NT2/D1 (cell line): ENCODE data around the gene ISCA1.

Experiments used
- DNase-seq: peaks from one replicate; pipeline ENCODE4 v3.0.0-alpha.2; 2011; ENCODE audit warnings: low read depth, low spot score
- H3K27me3 ChIP-seq: 2 replicates; pipeline ENCODE4 v1.6.0; 2011; ENCODE audit warnings: mild to moderate bottlenecking; ENCODE audit not compliant: insufficient read length, insufficient read depth
- H3K36me3 ChIP-seq: 2 replicates; pipeline ENCODE4 v1.6.1; 2011; ENCODE audit warnings: mild to moderate bottlenecking, low read length, mixed read lengths; ENCODE audit not compliant: insufficient read depth, insufficient read length
- H3K4me1 ChIP-seq: 2 replicates; pipeline ENCODE4 v1.5.1; 2011; ENCODE audit not compliant: insufficient read depth, insufficient read length
- H3K4me3 ChIP-seq: 2 replicates; pipeline ENCODE4 v1.5.1; 2011; ENCODE audit warnings: low read depth; ENCODE audit not compliant: insufficient read length
- H3K9ac ChIP-seq: 2 replicates; pipeline ENCODE4 v1.6.0; 2011; ENCODE audit warnings: low read depth; ENCODE audit not compliant: insufficient read length
- H3K9me3 ChIP-seq: 2 replicates; pipeline ENCODE4 v1.5.1; 2011; ENCODE audit warnings: mild to moderate bottlenecking, low read length; ENCODE audit not compliant: insufficient read depth
- SUZ12 ChIP-seq: IDR thresholded peaks from 2 replicates; pipeline ENCODE4 v1.6.1; 2011; ENCODE audit not compliant: insufficient read length, insufficient read depth; ENCODE audit errors: extremely low read depth
- YY1 ChIP-seq: IDR thresholded peaks from 2 replicates; pipeline ENCODE4 v1.6.1; 2011; ENCODE audit not compliant: insufficient read length, insufficient read depth
- ZNF274 ChIP-seq: IDR thresholded peaks from 2 replicates; pipeline ENCODE4 v1.6.1; 2011; ENCODE audit warnings: mild to moderate bottlenecking, low read depth, low read length

Gene ISCA1

DNA sequence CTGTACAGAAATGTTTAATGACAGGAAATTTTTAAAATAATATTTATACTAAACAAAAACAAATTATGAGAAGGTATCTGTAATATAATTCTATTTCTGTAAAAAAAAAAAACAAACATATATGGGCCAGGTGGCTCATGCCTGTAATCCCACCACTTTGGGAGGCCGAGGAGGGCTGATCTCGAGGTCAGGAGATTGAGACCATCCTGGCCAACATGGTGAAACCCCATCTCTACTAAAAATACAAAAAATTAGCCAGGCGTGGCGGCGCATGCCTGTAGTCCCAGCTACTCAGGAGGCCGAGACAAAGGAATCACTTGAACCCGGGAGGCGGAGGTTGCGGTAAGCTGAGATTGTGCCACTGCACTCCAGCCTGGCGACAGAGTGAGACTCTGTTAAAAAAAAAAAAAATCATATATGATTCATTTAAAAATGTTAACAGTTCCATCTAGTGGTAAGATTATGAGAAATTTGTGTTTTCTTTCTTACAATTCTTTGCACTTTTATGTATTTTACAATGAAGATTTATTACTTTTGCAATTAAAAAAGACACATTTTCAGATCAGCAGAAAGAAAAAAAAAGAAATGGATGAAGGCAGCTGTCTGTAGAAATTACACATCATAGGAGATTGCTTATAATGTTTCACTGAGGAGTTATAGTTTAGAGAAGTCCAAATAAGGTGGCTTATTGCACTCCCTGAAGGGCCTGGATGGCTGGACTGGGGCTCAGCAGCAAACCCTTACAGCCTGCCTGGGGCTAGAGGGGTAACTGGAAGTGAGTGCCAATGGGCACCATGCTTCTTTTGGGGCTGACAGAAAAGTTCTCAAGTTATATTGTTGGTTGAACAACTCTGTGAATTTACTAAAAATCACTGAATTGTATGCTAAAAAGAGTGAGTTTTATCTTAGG is 43.2 kb downstream of the ISCA1 start:
- no peaks in the 10 kb centered on the region for H3K27me3 ChIP-seq
- DNase-seq: no peak
- no peak overlapping the region for H3K4me3 ChIP-seq
- TF ChIP-seq SUZ12 (no peak), YY1 (no peak), ZNF274 (no peak)
- H3K36me3 ChIP-seq: no peaks in the 10 kb centered on the region
- no peak overlapping the region for H3K9ac ChIP-seq
- no peaks in the 10 kb centered on the region for H3K9me3 ChIP-seq
- no peaks in the 10 kb centered on the region for H3K4me1 ChIP-seq

DNA sequence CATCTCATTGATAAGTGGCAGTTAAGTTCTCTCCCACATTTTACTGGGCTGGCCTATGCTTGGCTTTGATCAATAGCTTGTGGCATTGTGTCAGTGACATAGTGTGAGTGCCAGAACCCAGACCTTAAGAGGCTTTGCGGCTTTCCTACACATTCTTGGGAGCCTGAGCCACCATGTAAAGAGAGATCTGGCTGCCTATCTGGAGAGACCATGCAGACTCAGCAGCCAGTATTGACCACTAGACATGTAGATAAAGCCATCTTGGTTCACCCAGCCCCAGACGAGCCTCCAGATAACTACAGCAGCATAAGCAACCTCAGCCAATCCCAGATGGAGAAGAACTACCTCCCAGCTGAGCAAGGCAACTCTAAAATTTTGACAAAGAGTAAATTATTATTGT is 51.5 kb downstream of the ISCA1 start:
- Histone ChIP-seq H3K4me1 (no peaks in the 10 kb centered on the region), H3K9me3 (no peaks in the 10 kb centered on the region), H3K36me3 (no peaks in the 10 kb centered on the region), H3K27me3 (no peaks in the 10 kb centered on the region), H3K9ac (no peak overlapping the region), H3K4me3 (no peak overlapping the region)
- no peak for DNase-seq
- TF ChIP-seq SUZ12: no peak
- TF ChIP-seq YY1: no peak
- TF ChIP-seq ZNF274: no peak

DNA sequence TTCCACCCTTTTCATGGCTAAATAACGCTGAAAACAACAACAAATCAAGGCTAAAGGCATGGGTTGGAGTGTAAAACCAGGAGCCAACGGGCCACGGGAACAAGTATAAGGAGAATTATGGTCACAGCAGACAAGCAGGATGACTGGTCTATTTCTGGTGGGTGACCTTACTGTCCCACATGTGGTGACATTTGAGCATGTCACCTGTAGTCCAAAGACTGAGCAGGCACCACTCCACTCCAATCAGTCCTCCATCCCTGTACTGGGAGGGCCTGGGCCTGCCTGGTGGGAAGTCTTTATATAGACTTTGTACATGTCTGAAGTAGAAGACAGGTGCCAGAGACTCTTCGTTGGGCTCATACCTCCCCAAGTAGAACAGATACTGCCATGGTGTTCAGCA is 59.7 kb downstream of the ISCA1 start:
- no peak for DNase-seq
- TF ChIP-seq ZNF274 (no peak), YY1 (no peak), SUZ12 (no peak)

DNA sequence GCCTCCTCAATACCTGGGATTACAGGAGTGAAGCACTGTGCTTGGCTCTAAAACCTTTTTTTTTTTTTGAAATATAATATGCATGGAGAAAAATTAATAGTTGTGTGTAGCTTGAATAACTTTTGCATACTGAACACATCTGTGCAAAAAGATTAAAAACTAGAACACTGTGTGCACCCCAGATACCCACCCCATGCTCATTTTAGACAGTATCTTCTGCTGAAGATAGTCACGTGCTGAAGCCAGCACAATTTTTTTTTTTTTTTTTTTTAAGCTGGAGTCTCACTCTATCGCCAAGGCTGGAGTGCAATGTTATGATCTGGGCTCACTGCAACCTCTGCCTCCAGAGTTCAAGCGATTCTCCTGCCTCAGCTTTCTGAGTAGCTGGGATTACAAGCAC is 62.7 kb downstream of the ISCA1 start:
- Histone ChIP-seq H3K9me3 (no peaks in the 10 kb centered on the region), H3K4me1 (no peaks in the 10 kb centered on the region), H3K9ac (no peak overlapping the region), H3K36me3 (no peaks in the 10 kb centered on the region), H3K4me3 (no peak overlapping the region), H3K27me3 (no peaks in the 10 kb centered on the region)
- TF ChIP-seq ZNF274: no peak
- no peak for TF ChIP-seq YY1
- TF ChIP-seq SUZ12: no peak
- no peak for DNase-seq

More for the DNA sequence above, 59.7 kb downstream of the ISCA1 start:
- H3K27me3 ChIP-seq: no peaks in the 10 kb centered on the region
- no peaks in the 10 kb centered on the region for H3K36me3 ChIP-seq
- H3K4me3 ChIP-seq: no peak overlapping the region
- no peaks in the 10 kb centered on the region for H3K4me1 ChIP-seq
- no peak overlapping the region for H3K9ac ChIP-seq
- no peaks in the 10 kb centered on the region for H3K9me3 ChIP-seq

DNA sequence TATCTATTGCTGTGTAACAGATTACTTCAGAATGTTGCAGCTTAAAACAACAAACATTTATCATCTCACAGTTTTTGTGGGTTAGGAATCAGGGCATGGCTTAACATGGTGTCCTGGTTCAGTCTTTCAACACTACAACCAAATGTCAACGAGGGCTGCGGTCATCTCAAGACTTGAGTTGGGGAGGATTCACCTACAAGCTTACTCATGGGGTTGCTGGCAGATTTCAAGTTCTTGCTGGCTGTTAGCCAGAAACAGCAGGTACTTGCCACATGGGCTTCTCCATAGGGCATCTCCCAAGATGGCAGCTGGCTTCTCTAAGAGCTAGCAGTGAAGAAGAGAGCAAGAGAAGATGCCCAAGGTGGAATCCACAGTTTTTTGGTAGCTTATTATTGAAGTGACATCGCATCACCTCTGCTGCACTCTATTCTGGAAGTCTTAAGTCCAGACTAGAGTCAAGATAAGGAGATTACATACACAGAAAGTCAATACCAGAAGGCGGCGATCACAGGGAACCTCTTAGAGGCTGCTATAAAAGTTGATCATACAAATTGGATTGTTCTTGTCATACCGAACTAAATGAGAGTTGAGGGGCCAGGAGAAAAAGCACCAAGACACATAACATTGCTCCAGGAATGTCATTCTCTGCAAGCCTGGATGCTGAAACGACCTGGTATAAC is 65.1 kb downstream of the ISCA1 start:
- H3K4me1 ChIP-seq: no peaks in the 10 kb centered on the region
- no peak for DNase-seq
- H3K36me3 ChIP-seq: no peaks in the 10 kb centered on the region
- no peak for TF ChIP-seq ZNF274
- TF ChIP-seq SUZ12: no peak
- no peak for TF ChIP-seq YY1
- no peak overlapping the region for H3K4me3 ChIP-seq
- no peaks in the 10 kb centered on the region for H3K27me3 ChIP-seq
- H3K9ac ChIP-seq: no peak overlapping the region
- H3K9me3 ChIP-seq: no peaks in the 10 kb centered on the region
